ENCODE data around the gene ADARB2.

Gene ADARB2

DNA sequence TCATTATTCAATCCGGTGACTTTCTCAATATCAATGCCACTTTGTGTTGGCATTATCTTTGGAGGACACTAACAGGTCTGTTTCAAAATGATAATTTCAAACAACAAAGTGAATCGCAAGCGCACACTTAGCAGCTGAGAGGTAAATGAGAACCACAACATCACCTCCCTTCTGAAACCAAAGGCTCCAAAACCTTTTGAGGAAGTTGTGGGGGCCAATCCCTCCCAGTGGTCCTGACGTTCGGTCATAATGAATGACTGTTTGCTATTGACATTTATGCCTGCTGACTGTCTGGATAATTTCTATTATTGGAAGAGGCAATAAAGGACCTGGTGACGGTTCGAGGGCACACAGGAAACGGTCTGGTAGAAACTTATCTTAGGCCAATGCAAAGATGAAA lies 1.8 kb downstream of the ADARB2 start:
- no peak for DNase-seq

DNA sequence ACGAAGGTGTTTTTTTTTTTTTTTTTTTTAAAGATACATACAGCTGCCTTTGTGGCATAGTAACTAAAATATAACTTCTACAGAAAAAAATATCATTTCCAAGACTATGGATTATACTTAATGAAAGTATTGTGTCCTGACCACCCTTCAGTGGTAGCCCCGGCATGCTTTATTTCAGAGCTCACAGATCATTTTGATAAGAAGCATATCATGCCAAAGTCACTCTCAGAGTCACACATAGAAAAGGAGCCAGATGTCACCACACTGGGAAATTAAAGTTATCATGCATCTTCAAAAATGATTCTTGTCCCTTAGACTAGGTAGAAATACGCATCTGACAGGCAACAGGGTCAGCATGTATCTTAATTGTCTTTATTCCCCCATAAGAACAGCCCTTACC lies 3.0 kb downstream of the ADARB2 start:
- DNase-seq, result no peak

DNA sequence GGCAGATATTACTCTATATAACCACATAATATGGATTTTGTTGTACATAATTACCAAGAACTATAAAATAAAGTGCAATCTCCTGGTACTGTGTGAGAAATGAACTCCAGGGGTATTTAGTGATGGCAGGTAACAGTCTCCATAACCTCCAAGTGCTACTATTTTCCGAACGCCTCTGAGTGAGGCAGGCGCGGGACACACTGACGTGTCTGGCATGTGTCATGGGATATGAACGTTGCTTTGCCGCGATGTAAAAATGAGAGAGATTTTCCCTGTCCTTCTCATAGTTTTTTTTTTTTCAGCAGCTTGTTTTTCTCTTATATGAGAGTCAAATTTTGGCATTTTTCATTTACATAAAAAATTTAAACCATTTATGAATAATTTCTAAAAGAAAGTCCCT lies 3.6 kb downstream of the ADARB2 start:
- DNase-seq, result no peak

DNA sequence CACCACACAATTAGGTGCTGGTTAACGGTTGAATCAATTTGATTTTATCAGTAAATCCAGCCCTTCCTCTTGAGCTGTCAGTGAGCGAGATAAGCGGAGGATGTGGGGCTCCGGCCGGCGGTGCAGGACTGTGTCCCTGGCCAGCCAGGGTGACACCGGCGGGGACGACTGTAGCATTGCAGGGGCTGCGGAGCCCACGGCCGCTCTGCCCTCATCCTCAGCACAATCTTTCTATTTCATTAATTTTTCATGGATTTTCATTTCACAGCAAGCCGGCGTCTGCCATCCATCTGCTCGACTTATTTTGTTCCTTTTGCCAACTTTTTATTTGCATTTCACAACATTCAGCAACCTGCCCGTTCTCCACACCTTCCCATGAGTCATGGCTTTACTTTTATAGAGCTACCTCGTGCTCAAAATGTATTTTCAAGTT lies 4.7 kb downstream of the ADARB2 start:
- DNase-seq, result no peak

DNA sequence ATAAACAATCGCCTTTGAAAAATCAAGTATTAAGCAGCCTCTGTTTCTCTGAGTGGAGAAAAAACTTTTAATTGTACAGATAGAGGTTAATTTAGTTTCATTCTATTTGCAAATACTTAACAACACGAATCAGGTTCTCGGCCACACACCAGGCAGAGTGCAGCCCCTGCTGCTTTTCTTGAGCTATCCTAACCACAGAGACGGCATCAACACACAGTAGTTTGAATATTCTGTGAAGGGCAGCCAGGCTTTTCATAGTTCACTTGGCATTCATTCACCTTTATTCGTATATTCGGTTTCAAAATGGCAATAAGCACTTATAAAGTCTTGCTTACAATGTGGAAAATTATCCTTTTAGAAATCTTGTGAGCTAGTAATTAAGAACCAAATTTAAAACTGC lies 5.7 kb downstream of the ADARB2 start:
- no peak for DNase-seq

DNA sequence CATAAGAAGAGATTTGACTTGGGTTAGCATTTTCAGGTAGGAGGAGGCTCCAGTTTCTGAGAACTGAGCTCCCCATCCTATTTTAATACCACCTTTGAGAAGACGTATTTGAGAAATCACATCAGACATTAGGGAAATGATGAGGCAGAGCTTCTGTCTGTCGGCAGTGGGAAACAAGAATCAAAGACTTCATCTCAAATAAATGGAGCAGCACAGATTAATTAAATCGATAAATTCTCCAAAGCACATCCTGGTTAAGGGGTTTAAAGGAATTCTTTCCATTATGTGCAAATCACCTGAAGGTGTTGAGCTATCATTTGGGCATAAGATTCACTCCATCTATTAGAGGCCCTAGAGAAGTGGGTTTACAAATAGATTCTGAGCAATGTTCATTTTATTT lies 7.6 kb downstream of the ADARB2 start:
- no peak for DNase-seq

DNA sequence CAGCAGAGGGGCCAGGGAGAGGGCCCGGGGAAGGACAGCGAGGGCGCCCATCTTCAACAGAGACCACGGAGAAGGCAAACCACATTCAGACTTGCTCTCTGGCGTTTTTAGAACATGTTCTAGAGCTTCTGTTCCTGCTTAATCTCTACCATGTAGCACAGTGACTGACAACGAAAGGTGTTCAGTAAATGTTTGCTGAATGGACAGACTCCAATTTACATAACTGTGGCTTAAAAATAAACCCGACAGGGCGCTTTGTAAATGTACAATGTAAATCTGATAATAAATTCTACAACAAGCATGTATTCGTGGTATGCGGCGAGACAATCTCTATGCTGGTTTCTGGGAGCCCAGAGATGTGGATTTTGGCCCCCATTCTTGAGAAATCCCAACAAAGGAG lies 10.5 kb downstream of the ADARB2 start:
- no peak for DNase-seq

DNA sequence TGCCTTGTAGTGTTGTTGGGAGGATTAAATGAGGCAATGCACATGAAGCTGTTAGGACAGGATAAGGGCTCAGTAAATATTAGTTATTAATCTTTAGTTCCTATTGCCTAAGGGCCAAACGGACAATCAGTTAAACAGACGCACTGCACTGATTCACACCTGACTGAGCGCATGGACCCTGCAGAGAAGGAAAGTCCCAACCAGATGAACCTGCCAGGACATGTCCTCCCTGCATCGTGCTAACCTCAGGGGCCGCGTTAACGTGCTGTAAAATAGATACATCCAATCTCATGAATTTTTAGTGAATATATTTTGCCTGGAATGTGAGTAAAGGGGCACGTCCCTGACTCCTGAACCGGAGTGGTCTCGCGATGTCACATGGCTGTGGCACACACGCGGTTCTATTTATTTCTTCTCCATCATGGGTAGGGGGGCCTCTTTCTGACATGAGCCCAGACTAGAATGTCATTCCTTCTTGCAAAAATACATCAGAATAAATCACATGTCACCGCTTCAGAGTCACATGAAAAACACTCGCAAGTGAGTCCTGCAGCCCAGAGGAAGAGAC lies 12.3 kb downstream of the ADARB2 start:
- peak in 1 of 3 experiments; percentile 8 for DNase-seq

DNA sequence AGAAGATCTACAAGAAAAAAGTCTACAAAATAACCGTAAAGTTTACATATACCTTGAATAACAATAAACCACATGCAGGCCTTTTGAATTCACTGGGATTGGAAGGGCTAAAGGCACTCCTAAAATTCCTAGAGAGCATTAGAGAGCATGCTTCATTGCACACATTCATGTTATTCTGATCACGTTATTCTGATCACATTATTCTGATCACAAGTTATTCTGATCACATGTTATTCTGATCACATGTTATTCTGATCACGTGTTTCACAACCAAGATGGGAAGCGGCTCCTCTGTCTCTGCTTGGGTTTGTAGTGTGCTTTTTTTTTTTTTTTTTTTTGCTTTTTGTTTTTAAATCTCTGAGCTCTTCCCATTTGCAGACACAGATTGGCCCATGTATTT lies 20.5 kb downstream of the ADARB2 start:
- no peak for DNase-seq

DNA sequence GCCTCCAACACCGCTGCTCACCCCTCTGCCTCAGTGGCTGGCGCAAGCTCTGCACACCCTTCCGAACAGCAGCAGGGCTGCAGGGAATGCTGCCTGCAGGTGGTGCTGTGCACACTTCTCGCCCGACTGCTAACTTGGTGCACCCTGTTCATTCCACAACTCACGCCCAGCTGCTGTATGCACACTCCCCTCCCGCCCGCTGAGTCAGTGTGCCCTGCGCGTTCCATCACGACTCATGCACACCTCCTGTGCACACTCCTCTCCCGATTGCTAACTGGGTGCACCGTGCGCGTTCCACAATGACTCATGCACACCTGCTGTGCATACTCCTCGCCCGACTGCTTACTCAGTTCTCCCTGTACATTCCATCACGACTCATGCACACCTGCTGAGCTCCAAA lies 21.5 kb downstream of the ADARB2 start:
- no peak for DNase-seq

DNA sequence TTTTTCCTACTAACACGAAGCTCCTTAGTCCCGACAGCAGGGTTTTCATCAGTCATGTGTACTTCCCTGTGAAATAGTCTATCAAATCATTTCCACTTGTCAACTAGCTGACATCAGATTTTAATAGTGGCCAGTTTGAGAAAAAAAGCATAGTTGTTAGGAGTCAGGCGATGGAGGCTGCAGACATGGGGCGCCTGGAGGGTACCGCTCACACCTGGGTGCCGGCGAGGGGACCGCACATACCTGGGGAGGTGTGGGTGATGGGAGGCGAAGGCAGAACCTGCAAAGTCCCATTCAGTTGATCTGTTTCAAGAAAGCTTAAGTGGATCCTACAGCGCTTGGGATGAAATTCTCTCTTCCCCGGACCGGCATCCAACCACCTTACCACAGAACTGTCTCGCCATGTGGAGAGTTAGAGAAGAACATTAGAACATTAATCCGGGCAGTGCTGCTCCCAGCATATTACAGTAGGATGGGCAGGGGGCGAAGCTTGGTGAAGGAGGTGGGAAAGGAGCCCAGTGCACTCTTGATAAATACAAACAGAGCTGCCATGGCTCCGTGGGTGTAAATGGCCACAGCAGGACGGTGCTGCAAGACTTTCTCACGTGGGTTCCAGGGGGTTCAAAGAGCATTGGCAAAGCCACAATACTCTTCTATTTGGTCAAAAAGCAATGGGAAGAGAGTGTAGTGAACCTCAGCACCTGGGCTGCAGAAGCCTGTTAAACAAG lies 24.2 kb downstream of the ADARB2 start:
- no peak for DNase-seq

DNA sequence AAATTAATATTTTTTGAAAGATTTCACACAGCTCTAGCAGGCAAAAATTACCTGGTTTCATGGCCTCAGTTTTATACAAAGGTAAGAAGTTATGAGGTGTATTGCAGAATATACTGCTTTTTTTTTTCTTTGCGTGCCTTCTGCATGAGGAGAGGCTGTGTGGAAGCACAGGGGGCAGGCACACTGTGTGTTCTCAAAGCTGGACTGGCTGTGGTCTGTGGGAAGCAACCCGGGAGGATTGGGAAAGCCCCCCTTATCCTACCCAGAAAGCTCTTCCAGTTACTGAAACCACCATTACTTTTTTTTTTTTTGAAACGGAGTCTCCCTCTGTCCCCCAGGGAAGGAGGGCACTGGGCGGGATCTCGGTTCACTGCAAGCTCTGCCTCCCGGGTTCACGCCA lies 25.0 kb downstream of the ADARB2 start:
- DNase-seq, result no peak

DNA sequence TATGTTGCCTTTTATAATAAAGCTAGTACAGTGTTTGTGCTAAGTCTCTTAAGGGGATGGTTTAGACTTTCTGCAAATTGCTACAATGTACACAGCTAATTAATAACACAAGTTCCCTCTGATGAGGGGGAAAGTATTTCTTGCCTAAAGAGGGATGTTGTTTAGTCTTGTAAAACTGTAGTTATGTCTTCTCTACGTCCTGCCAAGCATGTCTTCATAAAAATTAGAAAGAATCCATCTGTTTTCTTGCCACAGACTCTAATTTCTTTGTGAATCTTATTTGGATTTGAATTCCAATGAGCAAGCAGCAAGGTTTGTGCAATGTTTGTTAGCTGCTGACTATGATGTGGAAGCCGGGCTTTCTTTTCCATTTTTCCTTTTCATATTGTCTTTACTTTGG lies 28.2 kb downstream of the ADARB2 start:
- DNase-seq, result no peak

DNA sequence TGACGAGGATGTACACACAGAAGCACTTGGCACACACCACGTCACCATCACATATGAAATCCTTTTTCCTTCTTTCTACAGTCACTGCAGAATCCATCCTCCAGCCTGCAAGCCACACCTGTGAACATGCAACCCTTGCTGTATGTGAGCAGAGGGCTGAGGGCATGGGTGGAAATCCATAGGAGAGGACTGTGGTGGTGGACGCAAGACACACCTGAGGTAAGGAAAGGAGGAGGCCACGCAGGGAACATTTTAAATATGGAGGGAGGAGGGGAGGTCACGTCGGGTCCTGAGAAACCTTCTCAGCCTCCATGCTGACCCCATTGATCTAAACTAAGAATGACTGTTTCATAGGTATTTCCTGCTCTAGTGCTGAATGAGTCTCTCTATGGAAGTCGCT lies 28.6 kb downstream of the ADARB2 start:
- DNase-seq, result no peak

DNA sequence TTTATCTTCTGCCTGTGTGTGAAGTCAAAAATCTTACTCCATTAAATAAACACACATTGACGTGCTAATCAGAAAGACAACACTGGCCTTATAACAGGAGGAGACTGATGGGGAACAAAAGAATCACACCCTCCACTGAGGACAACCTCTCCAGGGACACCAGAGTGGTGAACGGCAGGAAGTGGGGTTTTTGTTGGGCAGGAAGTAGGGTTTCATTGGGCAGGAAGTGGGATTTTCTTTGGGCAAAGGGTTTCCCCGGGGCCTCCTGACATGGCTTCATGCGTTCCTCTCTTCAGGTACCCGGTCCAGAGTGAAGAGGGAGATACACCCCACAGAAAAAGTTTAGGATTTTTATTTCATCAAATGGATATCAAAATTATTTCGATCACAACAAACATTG lies 30.6 kb downstream of the ADARB2 start:
- DNase-seq, result no peak

DNA sequence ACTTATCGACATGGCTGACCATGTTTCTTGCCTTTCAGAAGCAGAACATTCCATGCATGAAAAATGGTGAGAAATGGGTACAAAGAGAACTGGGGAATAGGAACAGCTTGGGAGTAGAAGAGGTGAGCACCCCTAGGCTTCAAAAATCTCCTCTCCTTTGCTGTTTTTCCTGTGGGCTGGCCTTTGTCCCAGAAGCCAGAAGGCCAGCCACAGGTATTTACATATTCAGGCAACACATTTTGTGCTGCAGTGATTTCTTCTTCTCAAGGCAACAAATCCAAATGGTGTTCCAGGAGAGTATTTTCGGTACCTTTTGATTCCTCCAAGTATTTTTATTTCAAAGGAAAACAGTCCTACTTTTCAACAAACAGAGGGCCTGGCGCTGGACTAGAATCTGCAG lies 31.1 kb downstream of the ADARB2 start:
- no peak for DNase-seq

DNA sequence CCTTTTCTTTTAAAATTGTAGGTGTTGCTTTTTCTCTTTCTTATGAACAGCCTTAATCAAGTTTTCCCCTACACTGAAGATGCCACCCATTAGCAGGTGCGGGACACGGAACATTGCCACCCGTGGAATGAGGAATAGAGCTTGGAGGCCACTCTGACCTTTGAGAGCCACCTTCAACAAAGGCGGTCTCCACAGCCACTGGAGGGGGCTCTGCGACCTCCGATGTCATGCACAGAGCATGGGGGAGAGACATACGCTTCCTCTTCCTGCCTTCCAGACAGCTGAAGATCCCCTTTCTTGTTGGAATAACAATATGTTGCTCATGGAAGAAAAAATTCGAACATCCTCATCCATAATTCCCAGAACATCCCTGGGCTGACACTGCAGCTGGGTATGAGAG lies 39.1 kb downstream of the ADARB2 start:
- DNase-seq, result no peak

DNA sequence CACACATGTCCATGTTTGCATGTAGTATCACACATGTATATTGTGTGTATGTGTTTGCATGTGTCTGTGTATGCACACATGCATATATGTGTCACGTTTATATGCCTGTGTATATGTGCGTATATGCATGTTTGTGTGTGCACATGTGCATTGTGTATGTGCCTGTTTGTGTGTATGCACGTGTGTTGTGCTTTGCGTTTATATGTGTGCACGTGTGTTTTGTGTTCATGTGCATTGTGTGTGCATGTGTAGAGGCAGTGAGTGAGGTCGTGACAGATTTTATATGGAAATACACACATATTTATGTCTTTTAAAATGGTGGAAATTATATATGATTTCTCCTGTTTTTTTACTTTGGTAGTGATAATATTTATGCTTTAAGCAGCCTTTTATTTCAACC lies 41.2 kb downstream of the ADARB2 start:
- DNase-seq, result no peak

DNA sequence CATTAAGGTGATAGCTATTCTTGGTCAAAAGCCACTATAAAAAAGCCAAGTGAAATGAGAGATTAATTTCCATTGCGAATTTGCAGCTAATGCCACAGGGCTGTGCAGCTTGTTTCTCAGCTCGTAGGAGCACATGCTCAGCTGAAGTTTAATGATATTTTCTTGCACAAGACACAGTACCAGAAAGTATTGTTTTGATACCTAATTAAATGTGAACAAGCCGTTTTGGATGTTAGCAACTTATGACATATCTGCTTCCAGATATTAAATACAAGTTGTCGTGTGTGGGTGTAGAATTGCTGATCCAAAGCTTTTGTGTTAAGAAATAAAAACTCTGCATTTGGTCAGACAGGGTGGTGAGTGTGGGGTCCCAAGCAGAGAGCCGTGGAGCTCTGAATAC lies 47.2 kb downstream of the ADARB2 start:
- no peak for DNase-seq

DNA sequence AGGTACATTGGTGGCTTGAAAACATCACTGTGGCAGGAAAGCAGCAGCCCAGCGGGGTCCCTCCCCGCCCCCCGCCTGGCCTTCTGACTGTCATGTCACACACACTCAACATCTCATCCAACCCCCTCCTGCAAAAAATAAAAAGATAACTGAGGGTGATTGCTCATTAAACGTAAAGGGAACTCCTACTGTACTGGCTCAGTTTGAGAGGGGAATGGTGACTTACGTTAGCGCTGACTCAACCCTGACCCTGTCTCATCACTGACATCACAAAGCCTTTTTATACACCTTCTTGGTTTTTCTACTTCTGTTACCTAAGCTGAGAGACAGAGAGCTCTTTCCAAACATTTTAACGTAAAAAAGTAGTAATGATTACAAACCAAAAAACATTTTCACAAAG lies 48.8 kb downstream of the ADARB2 start:
- DNase-seq, result no peak

DNA sequence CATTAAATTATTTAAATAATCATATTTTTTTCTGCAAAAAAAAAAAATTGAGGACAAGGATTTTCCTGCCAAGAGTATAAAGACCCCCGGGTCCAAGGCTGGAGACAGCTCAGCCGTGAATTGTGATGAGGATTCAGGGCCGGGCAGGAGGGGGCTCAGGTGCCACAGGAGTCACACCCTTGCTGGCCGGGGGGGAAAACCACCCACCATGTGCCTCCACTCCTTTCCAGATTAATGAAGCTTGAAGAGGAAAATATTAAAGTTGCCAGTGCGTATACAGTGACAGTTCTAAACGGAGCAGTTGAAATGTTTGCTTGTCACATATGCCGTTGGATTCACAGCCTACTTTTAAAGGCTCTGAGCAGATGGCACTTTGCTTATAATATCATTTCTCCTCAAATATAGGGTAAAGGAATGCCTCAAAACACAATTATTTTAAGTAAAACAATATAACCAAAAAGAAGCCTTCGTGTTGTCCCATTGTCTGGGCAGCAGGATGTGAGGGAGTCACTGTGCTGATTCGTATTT lies 49.6 kb downstream of the ADARB2 start:
- no peak for DNase-seq

DNA sequence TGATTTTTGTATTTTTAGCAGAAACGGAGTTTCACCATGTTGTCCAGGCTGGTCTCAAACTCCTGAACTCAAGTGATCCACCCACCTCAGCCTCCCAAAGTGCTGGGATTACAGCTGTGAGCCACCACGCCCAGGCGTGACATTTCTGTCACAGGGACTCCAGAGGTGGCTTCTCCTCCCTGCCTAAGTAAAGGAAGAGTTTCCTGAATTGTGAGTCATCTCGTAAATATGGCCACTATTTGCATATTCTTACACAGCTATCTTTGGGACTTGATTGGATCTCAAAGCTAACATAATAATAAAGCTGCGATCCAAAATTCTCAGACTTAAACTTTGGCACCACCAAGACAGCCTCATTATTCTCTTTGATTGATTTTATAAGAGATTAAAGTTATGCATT lies 50.1 kb downstream of the ADARB2 start:
- DNase-seq, result no peak

DNA sequence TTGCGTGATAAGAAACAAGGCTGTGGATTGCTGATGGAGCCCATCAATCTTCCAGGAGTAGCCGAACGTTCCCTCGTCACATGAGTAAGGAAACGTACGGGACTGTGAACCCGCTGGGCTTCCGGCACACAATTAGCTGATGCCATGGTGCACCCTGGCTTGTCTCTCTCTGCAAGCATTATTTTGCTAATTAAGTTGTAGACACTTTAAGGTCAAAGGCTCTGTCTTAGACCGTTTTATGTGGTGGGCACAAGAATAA lies 50.9 kb downstream of the ADARB2 start:
- no peak for DNase-seq

DNA sequence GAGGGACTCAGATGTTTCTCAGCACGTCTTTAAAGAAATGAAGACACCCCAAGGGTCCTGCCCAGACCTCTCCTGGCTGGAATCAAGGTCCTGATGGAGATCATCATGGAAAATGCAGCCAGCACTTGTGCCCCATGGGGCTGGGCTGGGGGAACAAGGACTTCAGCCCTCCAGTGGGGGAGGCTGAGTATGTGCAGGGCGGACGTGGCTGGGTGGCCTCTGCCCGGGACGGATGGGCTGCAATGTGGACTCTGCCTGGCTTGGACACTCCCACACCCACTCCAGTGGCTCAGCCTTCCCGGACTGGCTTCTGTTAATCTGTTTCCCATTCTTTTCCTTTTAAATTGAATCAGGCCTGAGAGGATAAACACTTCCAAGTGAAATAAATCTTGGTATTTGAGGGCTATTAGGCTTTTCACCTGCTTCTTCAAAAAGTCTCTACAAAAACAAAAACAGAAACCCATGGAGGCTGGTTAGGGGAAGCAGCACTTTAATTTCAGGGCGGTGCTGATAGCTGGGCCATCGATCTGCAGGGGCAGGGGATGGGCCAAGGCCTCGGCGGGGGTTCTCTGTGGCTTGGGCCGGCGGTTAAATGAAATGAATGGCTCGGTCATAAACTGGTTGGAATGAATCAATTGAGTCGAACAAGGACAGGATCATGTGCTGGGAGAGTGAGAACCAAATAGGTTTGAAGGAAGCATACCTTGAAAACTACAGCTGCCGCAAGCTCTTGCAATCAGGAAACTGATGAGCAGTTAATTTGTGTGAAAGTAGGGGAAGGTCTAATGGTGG lies 51.4 kb downstream of the ADARB2 start:
- peak in 1 of 3 experiments; percentile 59 for DNase-seq

Measured in NCI-H1417 (cell line).